ENCODE results near the gene SEC31B. TPM values are rescaled to one million over a fixed set of nuclear protein-coding genes. Genes with fewer than 3 reads are reported as not detected.

The SEC31B gene
- total and polyA plus RNA-seq, 2 experiments from 2014 or later, result 2.9 to 6.7 TPM

- peaks cover 40% of the 10 kb centered on the region for H3K4me1 ChIP-seq (ENCODE audit: insufficient read depth)
- TF ChIP-seq ZNF462 (CRISPR knock-in tag; IDR thresholded peaks at IDR 0.05), result no peak
- TF ChIP-seq ZNF114 (CRISPR knock-in tag; IDR thresholded peaks at IDR 0.05), result no peak
- TF ChIP-seq POLR2AphosphoS5 (IDR thresholded peaks at IDR 0.05; ENCODE audit: low read depth), result no peak
- TF ChIP-seq EZH2 (IDR thresholded peaks at IDR 0.05; ENCODE audit: low read depth, unreplicated experiment), result no peak
- no peak for TF ChIP-seq EZH2phosphoT487 (IDR thresholded peaks at IDR 0.05; ENCODE audit: unreplicated experiment)
- H3K9me2 ChIP-seq (ENCODE audit: insufficient read depth), result no peaks in the 10 kb centered on the region
- H4K20me1 ChIP-seq (replicated peaks; ENCODE audit: insufficient read depth), result 0 out of 2 replicates have a peak, but pooled peaks cover 8% of the 10 kb centered on the region
- peaks cover 3% of the 10 kb centered on the region; the same call in 1 of the 2 replicates for H3K36me3 ChIP-seq (ENCODE audit: insufficient read depth)
- Mint-ChIP-seq H3K4me3 (no peak overlapping the region), H3K27ac (no peak overlapping the region), H3K4me1 (peaks cover 40% of the 10 kb centered on the region), H3K27me3 (ENCODE audit: insufficient read depth, low read depth, poor library complexity) (peaks cover 74% of the 10 kb centered on the region), H3K36me3 (ENCODE audit: low read depth) (peaks cover 10% of the 10 kb centered on the region), H3K9me3 (no peaks in the 10 kb centered on the region)
- H2AFZ ChIP-seq, result no peak overlapping the region
- H3K4me3 ChIP-seq, result no peak overlapping the region
- H3F3A ChIP-seq (replicated peaks; ENCODE audit: low read depth), result peaks cover 7% of the 10 kb centered on the region
- no peak overlapping the region for H3K4me2 ChIP-seq
- H3K27me3 ChIP-seq (ENCODE audit: insufficient read depth), result peaks cover 75% of the 10 kb centered on the region
- ATAC-seq (no peak), DNase-seq (ENCODE audit: low spot score) (no peak)
- H3K27ac ChIP-seq (ENCODE audit: low read depth), result no peak overlapping the region
- no peaks in the 10 kb centered on the region for H3K79me2 ChIP-seq (replicated peaks; ENCODE audit: insufficient read depth)
These were observed 32.1 kb downstream of the SEC31B start for GRCh38 chr10:100487529-100487928.
